ENCODE data around the gene KIAA1549. TPM values are rescaled to one million over a fixed set of nuclear protein-coding genes. Genes with fewer than 3 reads are reported as not detected.

KIAA1549 gene
- total and polyA plus RNA-seq, 7 donors = 0.46 to 4.4 (median 1.4) TPM

DNA sequence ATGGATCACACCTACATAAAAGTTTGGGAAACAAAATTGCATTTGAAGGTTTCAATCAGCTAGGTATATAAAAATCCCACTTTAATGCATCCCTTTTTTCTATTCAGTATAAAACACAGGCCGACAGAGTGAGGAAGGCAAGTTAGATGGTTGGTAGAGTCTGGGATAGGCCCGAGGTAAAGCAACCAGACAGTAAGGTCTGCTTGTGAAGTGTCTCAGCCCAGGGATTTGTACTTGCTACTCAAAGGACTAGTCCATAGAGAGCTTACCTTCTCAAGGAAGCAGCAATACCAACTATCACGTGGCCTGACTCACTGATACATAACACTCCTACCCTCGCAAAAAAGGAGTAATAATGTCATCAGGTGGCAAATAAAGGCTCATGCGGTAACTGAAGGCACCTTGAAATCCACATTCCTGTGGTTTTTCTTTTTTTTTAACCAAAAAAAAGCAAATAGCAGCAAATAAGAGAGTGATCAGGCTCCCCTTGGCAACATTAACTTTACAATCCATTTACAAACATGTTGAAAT is 127.0 kb downstream of the KIAA1549 start:
- no peaks in the 10 kb centered on the region for H3K4me1 ChIP-seq
- TF ChIP-seq, protein P1, sequence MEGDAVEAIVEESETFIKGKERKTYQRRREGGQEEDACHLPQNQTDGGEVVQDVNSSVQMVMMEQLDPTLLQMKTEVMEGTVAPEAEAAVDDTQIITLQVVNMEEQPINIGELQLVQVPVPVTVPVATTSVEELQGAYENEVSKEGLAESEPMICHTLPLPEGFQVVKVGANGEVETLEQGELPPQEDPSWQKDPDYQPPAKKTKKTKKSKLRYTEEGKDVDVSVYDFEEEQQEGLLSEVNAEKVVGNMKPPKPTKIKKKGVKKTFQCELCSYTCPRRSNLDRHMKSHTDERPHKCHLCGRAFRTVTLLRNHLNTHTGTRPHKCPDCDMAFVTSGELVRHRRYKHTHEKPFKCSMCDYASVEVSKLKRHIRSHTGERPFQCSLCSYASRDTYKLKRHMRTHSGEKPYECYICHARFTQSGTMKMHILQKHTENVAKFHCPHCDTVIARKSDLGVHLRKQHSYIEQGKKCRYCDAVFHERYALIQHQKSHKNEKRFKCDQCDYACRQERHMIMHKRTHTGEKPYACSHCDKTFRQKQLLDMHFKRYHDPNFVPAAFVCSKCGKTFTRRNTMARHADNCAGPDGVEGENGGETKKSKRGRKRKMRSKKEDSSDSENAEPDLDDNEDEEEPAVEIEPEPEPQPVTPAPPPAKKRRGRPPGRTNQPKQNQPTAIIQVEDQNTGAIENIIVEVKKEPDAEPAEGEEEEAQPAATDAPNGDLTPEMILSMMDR (IDR thresholded peaks at IDR 0.05) = no peak
- intact Hi-C loops (cut with DNase I) = no loop called here
- no peak overlapping the region for H3K27ac ChIP-seq
- 86 to 92% (median 91%) methylated on average over 5 of the region's 5 CpGs for WGBS, 3 donors
- H3K9me3 ChIP-seq = peaks cover 2% of the 10 kb centered on the region
- H3K4me3 ChIP-seq = no peak overlapping the region
- no peaks in the 10 kb centered on the region for H3K27me3 ChIP-seq (ENCODE audit: insufficient read depth in 3 of 3, low read length in 2 of 3)
- ATAC-seq = no peak
- H3K36me3 ChIP-seq (ENCODE audit: insufficient read depth in 1 of 2, low read depth in 1 of 2) = peaks cover 0 to 3% of the 10 kb centered on the region in 2 donors
- DNase-seq = no peak

DNA sequence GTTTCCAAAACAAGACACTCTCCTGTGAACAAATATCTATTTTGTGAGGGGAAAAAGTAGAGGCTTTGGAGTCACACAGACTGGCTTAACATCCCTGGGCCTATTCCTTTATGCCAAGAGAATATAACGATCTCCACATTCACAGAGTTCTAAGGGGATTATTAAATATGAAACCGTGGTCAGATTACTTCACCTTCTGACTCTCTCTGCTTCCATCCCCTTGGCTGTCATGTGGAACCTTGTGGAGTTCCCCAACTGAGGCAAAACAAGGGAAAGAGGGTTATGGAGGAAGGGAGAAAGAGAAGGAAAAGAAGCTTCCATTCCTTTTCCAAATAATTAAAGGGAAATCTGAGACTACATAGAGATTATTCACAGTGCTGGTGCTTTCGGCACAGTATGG is 127.7 kb downstream of the KIAA1549 start:
- peaks cover 0 to 3% of the 10 kb centered on the region in 2 donors for H3K36me3 ChIP-seq (ENCODE audit: insufficient read depth in 1 of 2, low read depth in 1 of 2)
- TF ChIP-seq, protein P1 (IDR thresholded peaks at IDR 0.05) = no peak
- no peaks in the 10 kb centered on the region for H3K27me3 ChIP-seq (ENCODE audit: insufficient read depth in 3 of 3, low read length in 2 of 3)
- H3K4me3 ChIP-seq = no peak overlapping the region
- H3K4me1 ChIP-seq = no peaks in the 10 kb centered on the region
- ATAC-seq = no peak
- WGBS, 3 donors = 42 to 59% (median 46%) methylated on average over 3 of the region's 3 CpGs
- DNase-seq = no peak
- intact Hi-C loops (cut with DNase I) = no loop called here
- H3K27ac ChIP-seq = no peak overlapping the region
- H3K9me3 ChIP-seq = peaks cover 2% of the 10 kb centered on the region

DNA sequence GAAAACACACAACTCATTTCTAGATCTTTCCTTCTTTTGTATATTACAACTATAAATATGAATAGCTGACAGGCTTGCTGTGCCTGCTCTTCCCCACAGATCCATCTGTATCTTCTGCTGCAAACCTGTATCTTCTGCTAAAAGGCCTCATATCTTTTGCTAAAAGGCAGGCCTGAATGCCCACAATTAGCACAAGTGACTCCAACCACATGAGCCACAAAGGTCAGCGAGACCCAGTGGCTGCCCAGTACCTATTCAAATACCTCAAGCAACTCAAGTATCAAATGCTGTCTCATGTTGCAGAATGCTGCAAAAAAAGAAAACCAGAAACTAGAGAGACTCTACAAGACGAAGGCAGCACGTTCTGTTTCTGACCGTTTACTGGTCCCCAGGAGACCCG is 128.7 kb downstream of the KIAA1549 start:
- ATAC-seq = no peak
- H3K27ac ChIP-seq = no peak overlapping the region
- intact Hi-C loops (cut with DNase I) = no loop called here
- H3K9me3 ChIP-seq = peaks cover 2% of the 10 kb centered on the region
- TF ChIP-seq, protein P1 (IDR thresholded peaks at IDR 0.05) = no peak
- 57 to 75% (median 69%) methylated on average over 5 of the region's 5 CpGs for WGBS, 3 donors
- H3K36me3 ChIP-seq (ENCODE audit: insufficient read depth in 1 of 2, low read depth in 1 of 2) = peaks cover 0 to 3% of the 10 kb centered on the region in 2 donors
- no peaks in the 10 kb centered on the region for H3K27me3 ChIP-seq (ENCODE audit: insufficient read depth in 3 of 3, low read length in 2 of 3)
- DNase-seq = no peak
- H3K4me3 ChIP-seq = no peak overlapping the region
- H3K4me1 ChIP-seq = no peaks in the 10 kb centered on the region

- 96 to 99% (median 98%) methylated on average over 5 of the region's 5 CpGs for WGBS, 3 donors
- intact Hi-C loops (cut with DNase I) = no loop called here
Measured at GRCh38 chr7:138849701-138850100, 131.5 kb downstream of the KIAA1549 start.

More at GRCh38 chr7:138849701-138850100, 131.5 kb downstream of the KIAA1549 start:
- H3K4me1 ChIP-seq = no peaks in the 10 kb centered on the region
- H3K27me3 ChIP-seq (ENCODE audit: insufficient read depth in 3 of 3, low read length in 2 of 3) = no peaks in the 10 kb centered on the region
- H3K27ac ChIP-seq = no peak overlapping the region
- DNase-seq (no peak), ATAC-seq (no peak)
- peaks cover 2% of the 10 kb centered on the region for H3K9me3 ChIP-seq
- H3K36me3 ChIP-seq (ENCODE audit: insufficient read depth in 1 of 2, low read depth in 1 of 2) = peaks cover 0 to 3% of the 10 kb centered on the region in 2 donors
- no peak overlapping the region for H3K4me3 ChIP-seq
- TF ChIP-seq, protein P1 (IDR thresholded peaks at IDR 0.05) = no peak

Measured in psoas muscle (tissue), 8 donors.